A673 (cell line): ENCODE data around the gene ARPP21.

Experiments used
- EZH2 ChIP-seq: fragments of 200-600 bp; sonication (generic); IDR thresholded peaks from 2 replicates; pipeline ENCODE4 v1.6.1; 2017; ENCODE audit warnings: borderline replicate concordance, low read depth, mild to moderate bottlenecking, mixed read lengths, antibody characterized with exemption, low read length; ENCODE audit not compliant: poor library complexity, severe bottlenecking
- TF ChIP-seq, protein P1 (sequence below): fragments of 300-800, 200-600 bp; sonication (generic); conservative IDR thresholded peaks from 2 replicates; pipeline ENCODE4 v1.5.1; 2017; ENCODE audit warnings: low read depth, mild to moderate bottlenecking, antibody characterized with exemption, low read length, moderate library complexity, mixed read lengths

DNA sequence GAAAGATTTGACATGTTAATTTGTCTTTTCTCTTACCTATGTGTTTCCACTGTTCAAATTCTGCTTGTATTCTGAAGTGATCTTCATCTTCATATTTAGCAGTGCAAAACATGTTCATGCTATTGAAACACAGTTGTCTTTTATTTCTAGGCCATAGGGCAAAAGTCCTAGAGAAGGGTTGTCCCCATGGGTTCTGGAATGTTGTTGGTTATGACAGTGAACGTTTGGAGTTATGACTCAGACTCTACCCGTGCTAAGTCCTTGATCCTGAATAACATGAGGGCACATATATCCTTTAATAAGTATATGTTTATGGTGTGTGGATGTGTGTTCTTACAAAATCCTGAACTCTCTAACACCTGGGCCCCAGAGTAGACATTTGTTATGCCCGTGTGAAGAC lies 23.0 kb upstream of the ARPP21 start:
- TF ChIP-seq, protein P1, sequence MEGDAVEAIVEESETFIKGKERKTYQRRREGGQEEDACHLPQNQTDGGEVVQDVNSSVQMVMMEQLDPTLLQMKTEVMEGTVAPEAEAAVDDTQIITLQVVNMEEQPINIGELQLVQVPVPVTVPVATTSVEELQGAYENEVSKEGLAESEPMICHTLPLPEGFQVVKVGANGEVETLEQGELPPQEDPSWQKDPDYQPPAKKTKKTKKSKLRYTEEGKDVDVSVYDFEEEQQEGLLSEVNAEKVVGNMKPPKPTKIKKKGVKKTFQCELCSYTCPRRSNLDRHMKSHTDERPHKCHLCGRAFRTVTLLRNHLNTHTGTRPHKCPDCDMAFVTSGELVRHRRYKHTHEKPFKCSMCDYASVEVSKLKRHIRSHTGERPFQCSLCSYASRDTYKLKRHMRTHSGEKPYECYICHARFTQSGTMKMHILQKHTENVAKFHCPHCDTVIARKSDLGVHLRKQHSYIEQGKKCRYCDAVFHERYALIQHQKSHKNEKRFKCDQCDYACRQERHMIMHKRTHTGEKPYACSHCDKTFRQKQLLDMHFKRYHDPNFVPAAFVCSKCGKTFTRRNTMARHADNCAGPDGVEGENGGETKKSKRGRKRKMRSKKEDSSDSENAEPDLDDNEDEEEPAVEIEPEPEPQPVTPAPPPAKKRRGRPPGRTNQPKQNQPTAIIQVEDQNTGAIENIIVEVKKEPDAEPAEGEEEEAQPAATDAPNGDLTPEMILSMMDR: no peak
- TF ChIP-seq EZH2: no peak
